Kidney epithelial cell (primary cell): ENCODE measurements around the gene OR2H2. TPM values are rescaled to one million over a fixed set of nuclear protein-coding genes. Genes with fewer than 3 reads are reported as not detected.

ENCODE experiments used
- DNase-seq: peaks from one replicate; pipeline ENCODE4 v3.0.0-alpha.2; 2010; ENCODE audit warnings: low read depth
- H3K27me3 ChIP-seq: 2 replicates; pipeline ENCODE4 v1.6.0; 2011; ENCODE audit warnings: low read length; ENCODE audit not compliant: control insufficient read depth, insufficient read depth
- H3K36me3 ChIP-seq: 2 replicates; pipeline ENCODE4 v1.5.1; 2011; ENCODE audit warnings: low read length; ENCODE audit not compliant: control insufficient read depth, insufficient read depth
- H3K4me3 ChIP-seq: 2 replicates; pipeline ENCODE4 v1.5.1; 2011; ENCODE audit warnings: low read depth, mild to moderate bottlenecking, control low read depth, low read length
- CTCF ChIP-seq: IDR thresholded peaks from 2 replicates; pipeline ENCODE4 v1.5.1; 2011; ENCODE audit warnings: mild to moderate bottlenecking, moderate library complexity, low read length, control low read depth, inconsistent platforms; ENCODE audit not compliant: insufficient read depth, poor library complexity, severe bottlenecking
- total RNA-seq: library from RNA; depleted of rRNA; stranded (reverse); fragments of >200 nt; gene quantifications from 2 replicates; pipeline ENCODE4 v1.2.3, GENCODE V29; 2015

The OR2H2 gene
- total RNA-seq, 1 donor from 2014 or later: not detected

DNA sequence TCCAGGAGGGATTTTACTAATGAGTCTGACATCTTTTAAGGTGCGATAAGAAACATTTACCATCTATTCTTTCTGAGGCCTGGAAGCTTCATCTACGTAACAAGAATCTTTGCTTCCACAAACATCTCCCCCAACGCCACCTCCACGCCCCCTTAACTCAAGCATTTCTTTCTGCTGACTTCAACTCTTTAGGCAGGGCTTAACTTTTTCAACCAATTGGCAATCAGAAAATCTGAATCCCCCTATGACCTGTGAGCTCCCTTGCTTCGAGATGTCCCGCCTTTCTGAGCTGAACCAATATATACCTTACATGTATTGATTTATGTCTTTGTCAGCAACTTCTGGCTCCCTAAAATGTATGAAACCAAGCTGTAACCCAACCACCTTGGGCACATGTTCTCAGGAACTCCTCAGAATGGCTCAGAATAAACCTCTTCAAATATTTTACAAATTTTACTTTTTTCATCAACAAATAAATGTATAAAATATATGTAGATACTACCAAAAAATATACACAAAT is 11.5 kb downstream of the OR2H2 start:
- TF ChIP-seq CTCF: no peak
- no peak overlapping the region for H3K4me3 ChIP-seq
- H3K36me3 ChIP-seq: no peaks in the 10 kb centered on the region
- no peaks in the 10 kb centered on the region for H3K27me3 ChIP-seq
- DNase-seq: no peak

- no peak overlapping the region for H3K4me3 ChIP-seq
- DNase-seq: no peak
- no peak for TF ChIP-seq CTCF
- H3K27me3 ChIP-seq: no peaks in the 10 kb centered on the region
- H3K36me3 ChIP-seq: no peaks in the 10 kb centered on the region
Observed at GRCh38 chr6:29597184-29597583, 12.3 kb downstream of the OR2H2 start.

GRCh38 chr6:29598172-29598747 is 13.3 kb downstream of the OR2H2 start:
- no peak for TF ChIP-seq CTCF

DNA sequence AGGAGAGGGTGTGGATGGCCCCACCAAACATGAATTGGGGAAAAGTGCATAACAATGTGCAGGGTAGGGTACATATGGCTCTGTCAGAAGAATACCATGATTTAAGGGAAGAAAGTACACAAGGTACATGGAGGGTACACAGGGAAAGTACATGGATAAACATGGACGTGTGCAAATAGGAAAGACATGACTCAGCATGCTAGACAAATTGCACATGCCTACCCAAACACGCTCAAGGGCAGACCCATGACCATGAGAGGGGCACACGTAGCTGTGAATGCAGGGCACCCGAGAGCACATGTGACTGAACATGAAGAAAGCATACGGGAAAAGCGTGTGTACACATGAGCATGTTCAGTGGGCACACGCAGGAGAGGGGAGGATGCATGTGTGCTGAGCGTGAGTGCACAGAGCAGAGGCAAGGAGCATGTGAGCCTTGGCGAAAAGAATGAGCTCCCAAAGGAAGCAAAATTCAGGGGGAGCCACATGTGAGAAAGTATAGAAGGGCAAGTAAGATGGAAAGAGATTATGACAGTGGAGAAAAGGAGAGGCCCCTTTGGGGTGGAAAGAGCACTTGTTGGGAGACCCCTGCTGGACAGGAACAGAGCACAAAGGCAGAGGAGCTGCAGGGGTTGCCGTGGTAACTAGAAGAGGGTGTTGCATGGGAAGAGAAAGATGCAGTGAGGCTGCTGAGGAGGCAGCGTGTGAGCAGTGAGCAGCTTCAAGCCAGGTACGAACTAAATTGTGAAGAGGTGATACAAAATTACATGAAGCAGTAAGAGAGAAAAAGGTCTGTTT is 17.8 kb downstream of the OR2H2 start:
- no peak for TF ChIP-seq CTCF
- no peak overlapping the region for H3K4me3 ChIP-seq
- DNase-seq: no peak
- no peaks in the 10 kb centered on the region for H3K36me3 ChIP-seq
- H3K27me3 ChIP-seq: no peaks in the 10 kb centered on the region

More at GRCh38 chr6:29598172-29598747, 13.3 kb downstream of the OR2H2 start:
- no peaks in the 10 kb centered on the region for H3K36me3 ChIP-seq
- no peak for DNase-seq
- no peaks in the 10 kb centered on the region for H3K27me3 ChIP-seq
- H3K4me3 ChIP-seq: no peak overlapping the region

DNA sequence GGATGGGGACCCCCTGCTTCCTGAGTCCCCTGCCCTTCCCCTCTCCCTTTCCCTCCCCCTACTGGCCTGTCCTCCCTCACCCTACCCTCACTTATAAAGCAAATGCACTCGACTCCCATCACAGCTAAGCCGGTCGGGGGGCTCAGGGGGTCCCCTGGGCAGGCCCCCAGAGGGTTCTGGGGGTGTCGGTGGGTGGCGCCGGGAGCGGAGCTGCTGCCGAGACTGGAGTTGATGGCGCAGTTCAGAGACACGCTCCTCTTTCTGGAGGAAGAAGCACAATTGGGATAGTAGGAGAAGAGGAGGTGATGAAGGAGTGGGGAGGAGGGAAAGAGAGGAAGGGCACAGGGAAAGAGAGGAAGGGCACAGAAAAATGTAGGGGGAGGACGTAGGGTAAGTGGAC is 18.5 kb downstream of the OR2H2 start:
- Histone ChIP-seq H3K4me3 (no peak overlapping the region), H3K36me3 (no peaks in the 10 kb centered on the region), H3K27me3 (no peaks in the 10 kb centered on the region)
- no peak for DNase-seq
- TF ChIP-seq CTCF: no peak

DNA sequence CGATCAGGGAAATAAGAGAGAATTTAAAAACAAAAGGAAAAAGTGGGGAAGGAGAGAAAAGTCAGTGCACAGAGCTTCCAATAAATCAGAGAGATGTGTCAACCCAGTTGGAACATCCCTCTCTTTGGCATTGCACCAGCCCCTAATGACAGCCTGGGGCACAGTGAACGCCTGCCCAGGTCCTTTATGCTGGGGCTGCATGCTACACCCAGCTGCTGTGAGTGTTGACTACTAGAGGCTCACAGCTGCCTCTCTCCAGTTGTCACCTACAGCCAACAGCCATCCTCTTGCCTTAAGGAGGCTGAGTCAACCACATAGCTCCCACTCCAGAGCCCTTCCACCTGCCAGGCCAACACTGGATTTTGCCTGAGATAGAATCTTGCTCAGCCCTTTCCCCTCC is 19.0 kb downstream of the OR2H2 start:
- no peak for DNase-seq

More for the DNA sequence above, 19.0 kb downstream of the OR2H2 start:
- Histone ChIP-seq H3K27me3 (no peaks in the 10 kb centered on the region), H3K36me3 (no peaks in the 10 kb centered on the region), H3K4me3 (no peak overlapping the region)
- no peak for TF ChIP-seq CTCF
